MCF 10A (cell line): Measurements from ENCODE around the gene L3MBTL1. TPM values are rescaled to one million over a fixed set of nuclear protein-coding genes. Genes with fewer than 3 reads are reported as not detected.

Experiments
- BruUV-seq: library from RNA; stranded (reverse); fragments of 400-500 nt; replicated peaks from 2 replicates; lab custom pipeline; 2021; lab: Mats Ljungman, UMichigan
- CTCF ChIA-PET: fragments of 300-600 bp; sonication (Branson Sonifier 250); formaldehyde crosslinking; extraction: SDS; loops from one replicate; lab custom pipeline; 2021; ENCODE audit warnings: antibody characterized with exemption, inconsistent platforms; lab: Yijun Ruan, JAX
- POLR2A ChIA-PET: fragments of 300-600, 350-650 bp; sonication (Branson Sonifier 250); formaldehyde crosslinking; extraction: SDS; loops from one replicate; lab custom pipeline; 2020; ENCODE audit warnings: antibody characterized with exemption, inconsistent platforms; lab: Yijun Ruan, JAX
- DNase-seq: peaks from one replicate; pipeline ENCODE4 v3.0.0-alpha.2; 2018; ENCODE audit not compliant: unreplicated experiment
- H3K27ac Mint-ChIP-seq: one replicate; pipeline ENCODE4 v1.8.0; 2022; ENCODE audit warnings: mild to moderate bottlenecking, low read depth, mixed read lengths; ENCODE audit not compliant: unreplicated experiment
- H3K27me3 Mint-ChIP-seq: one replicate; pipeline ENCODE4 v1.8.0; 2022; ENCODE audit warnings: mixed read lengths; ENCODE audit not compliant: insufficient read depth, unreplicated experiment
- H3K36me3 Mint-ChIP-seq: one replicate; pipeline ENCODE4 v1.8.0; 2022; ENCODE audit warnings: mild to moderate bottlenecking, moderate library complexity, mixed read lengths; ENCODE audit not compliant: insufficient read depth, unreplicated experiment
- H3K4me1 Mint-ChIP-seq: one replicate; pipeline ENCODE4 v1.8.0; 2022; ENCODE audit warnings: mixed read lengths; ENCODE audit not compliant: insufficient read depth, unreplicated experiment
- H3K4me3 Mint-ChIP-seq: one replicate; pipeline ENCODE4 v1.8.0; 2022; ENCODE audit warnings: mild to moderate bottlenecking, moderate library complexity, mixed read lengths; ENCODE audit not compliant: unreplicated experiment
- H3K9me3 Mint-ChIP-seq: one replicate; pipeline ENCODE4 v1.8.0; 2022; ENCODE audit warnings: mixed read lengths; ENCODE audit not compliant: unreplicated experiment
- CTCF ChIP-seq: fragments of 200-600 bp; IDR thresholded peaks from one replicate; pipeline ENCODE4 v1.8.0; 2022; ENCODE audit warnings: antibody characterized with exemption, mild to moderate bottlenecking; ENCODE audit not compliant: unreplicated experiment
- intact Hi-C: fragments of 100-400 bp; cut with micrococcal nuclease; formaldehyde crosslinking; loops from 2 replicates; pipeline ENCODE4 v1.14.1; 2022
- total RNA-seq: library from RNA; stranded (reverse); gene quantifications from 2 replicates; pipeline ENCODE4 v1.2.3, GENCODE V29; 2022

Gene L3MBTL1
- total RNA-seq, 1 experiment from 2014 or later, result 10.5 TPM

GRCh38 chr20:43549416-43550065, 42.0 kb downstream of the L3MBTL1 start:
- intact Hi-C loops, result no loop called here
- Mint-ChIP-seq H3K4me1 (no peaks in the 10 kb centered on the region), H3K27ac (no peak overlapping the region), H3K9me3 (peaks cover 22% of the 10 kb centered on the region), H3K36me3 (no peaks in the 10 kb centered on the region), H3K27me3 (no peaks in the 10 kb centered on the region), H3K4me3 (no peak overlapping the region)
- no peak for TF ChIP-seq CTCF
- BruUV-seq, result no TSS peak
- ChIA-PET CTCF (interaction anchor here (0.7 to 5.6 kb wide), 4 partner anchors 11 to 201 kb away, joined by 3 to 54 read pairs (median 4); no protein-coding TSS in a partner anchor), POLR2A (interaction anchor here (0.5 to 0.7 kb wide), 2 partner anchors 13 to 32 kb away, joined by 3 to 4 read pairs; no protein-coding TSS in a partner anchor)
- no peak for DNase-seq

GRCh38 chr20:43550456-43550855, 43.0 kb downstream of the L3MBTL1 start:
- DNase-seq, result no peak
- no TSS peak for BruUV-seq
- intact Hi-C loops, result no loop called here
- Mint-ChIP-seq H3K4me3 (no peak overlapping the region), H3K27me3 (no peaks in the 10 kb centered on the region), H3K9me3 (peaks cover 22% of the 10 kb centered on the region), H3K36me3 (no peaks in the 10 kb centered on the region), H3K4me1 (no peaks in the 10 kb centered on the region), H3K27ac (no peak overlapping the region)
- ChIA-PET CTCF (interaction anchor here (0.8 to 5.6 kb wide), 3 partner anchors 12 to 33 kb away, joined by 4 to 54 read pairs (median 6); no protein-coding TSS in a partner anchor), POLR2A (no interaction called here)
- TF ChIP-seq CTCF, result no peak

GRCh38 chr20:43554369-43554768, 46.9 kb downstream of the L3MBTL1 start:
- POLR2A ChIA-PET, result no interaction called here
- no peak for TF ChIP-seq CTCF
- CTCF ChIA-PET, result interaction anchor here (4.3 kb wide), 1 partner anchor 17 kb away, joined by 25 read pairs; no protein-coding TSS in a partner anchor
- Mint-ChIP-seq H3K4me1 (no peaks in the 10 kb centered on the region), H3K9me3 (no peaks in the 10 kb centered on the region), H3K27ac (no peak overlapping the region), H3K4me3 (no peak overlapping the region), H3K36me3 (no peaks in the 10 kb centered on the region), H3K27me3 (no peaks in the 10 kb centered on the region)
- BruUV-seq, result no TSS peak
- no peak for DNase-seq
- intact Hi-C loops, result no loop called here

- Mint-ChIP-seq H3K9me3 (no peaks in the 10 kb centered on the region), H3K36me3 (no peaks in the 10 kb centered on the region), H3K4me1 (no peaks in the 10 kb centered on the region), H3K27me3 (no peaks in the 10 kb centered on the region), H3K27ac (no peak within 1 kb of the TSS), H3K4me3 (no peak within 1 kb of the TSS)
- intact Hi-C loops, result no loop called here
- DNase-seq, result no peak
- ChIA-PET POLR2A (no interaction called here), CTCF (interaction anchor here (0.8 to 3.7 kb wide), 4 partner anchors 20 to 115 kb away, joined by 3 to 12 read pairs (median 4); no protein-coding TSS in a partner anchor)
- no TSS peak for BruUV-seq
- TF ChIP-seq CTCF, result no peak
Observed at GRCh38 chr20:43558412-43559146, 51.1 kb downstream of the L3MBTL1 start, which contains the start of gene SGK2. SGK2 (plus strand) TSS chr20:43559027; CDS start chr20:43566496, 7,469 bp downstream.
